ENCODE results near the gene RHBDD3.
A peak's percentile ranks its signal among the peaks of the same experiment; 100 is the strongest.
"Not testable (repeated sequence)": the region's sequence is repeated elsewhere in the genome, so short reads cannot be mapped to it uniquely, and the experiment has no call there.

Gene RHBDD3

GRCh38 chr22:29269230-29269604 is 1.4 kb upstream of the RHBDD3 start:
- peak in 1 of 2 experiments; percentile 29 for DNase-seq

GRCh38 chr22:29268511-29269229 is 889 bp upstream of the RHBDD3 start:
- peak; percentile 65 to 67 for DNase-seq

GRCh38 chr22:29267462-29267857 is 321 bp downstream of the RHBDD3 start:
- DNase-seq: no peak

- DNase-seq: peak; percentile 36 to 45
Measured at GRCh38 chr22:29266564-29267461, 968 bp downstream of the RHBDD3 start.

GRCh38 chr22:29265929-29266328 is 1.9 kb downstream of the RHBDD3 start:
- DNase-seq: no peak

GRCh38 chr22:29265305-29265704 is 2.5 kb downstream of the RHBDD3 start:
- no peak for DNase-seq

GRCh38 chr22:29263791-29264276 is 3.9 kb downstream of the RHBDD3 start:
- DNase-seq: no peak

GRCh38 chr22:29260601-29261315 is 7.0 kb downstream of the RHBDD3 start:
- DNase-seq: no peak

- no peak for DNase-seq
Measured at GRCh38 chr22:29260031-29260560, 7.7 kb downstream of the RHBDD3 start.

- no peak for DNase-seq
Measured at GRCh38 chr22:29259253-29259899, 8.4 kb downstream of the RHBDD3 start.

- DNase-seq: no peak
Measured at GRCh38 chr22:29258407-29259252, 9.2 kb downstream of the RHBDD3 start.

GRCh38 chr22:29257751-29258181 is 10.0 kb downstream of the RHBDD3 start:
- DNase-seq: no peak

GRCh38 chr22:29256606-29257325 is 11.0 kb downstream of the RHBDD3 start:
- DNase-seq: no peak

- no peak for DNase-seq
Measured at GRCh38 chr22:29255064-29255621, 12.6 kb downstream of the RHBDD3 start.

GRCh38 chr22:29254286-29254660 is 13.5 kb downstream of the RHBDD3 start:
- DNase-seq: no peak

- DNase-seq: no peak
Measured at GRCh38 chr22:29253561-29254285, 14.1 kb downstream of the RHBDD3 start.

- no peak for DNase-seq
Measured at GRCh38 chr22:29251981-29252911, 15.5 kb downstream of the RHBDD3 start.

- DNase-seq: no peak
Measured at GRCh38 chr22:29251265-29251664, 16.5 kb downstream of the RHBDD3 start.

- not testable (repeated sequence) for DNase-seq
Measured at GRCh38 chr22:29247891-29248290, 19.9 kb downstream of the RHBDD3 start.
